HG02678 (cell line): ENCODE measurements around the gene IL33.
"Not testable (repeated sequence)": the region's sequence is repeated elsewhere in the genome, so short reads cannot be mapped to it uniquely, and the experiment has no call there.

Experiments used
- ATAC-seq: cut with Tn5 transposase; IDR thresholded peaks from one replicate; pipeline ENCODE4 v1.9.1; 2021; ENCODE audit warnings: mild to moderate bottlenecking, moderate library complexity; ENCODE audit not compliant: unreplicated experiment

Gene IL33, protein sequence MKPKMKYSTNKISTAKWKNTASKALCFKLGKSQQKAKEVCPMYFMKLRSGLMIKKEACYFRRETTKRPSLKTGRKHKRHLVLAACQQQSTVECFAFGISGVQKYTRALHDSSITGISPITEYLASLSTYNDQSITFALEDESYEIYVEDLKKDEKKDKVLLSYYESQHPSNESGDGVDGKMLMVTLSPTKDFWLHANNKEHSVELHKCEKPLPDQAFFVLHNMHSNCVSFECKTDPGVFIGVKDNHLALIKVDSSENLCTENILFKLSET

GRCh38 chr9:6215562-6215961 lies at the start of gene IL33:
Gene IL33, plus strand, starts transcription at chr9:6215807. Its CDS starts 25,888 bp downstream, at chr9:6241695.
- no peak for ATAC-seq

DNA sequence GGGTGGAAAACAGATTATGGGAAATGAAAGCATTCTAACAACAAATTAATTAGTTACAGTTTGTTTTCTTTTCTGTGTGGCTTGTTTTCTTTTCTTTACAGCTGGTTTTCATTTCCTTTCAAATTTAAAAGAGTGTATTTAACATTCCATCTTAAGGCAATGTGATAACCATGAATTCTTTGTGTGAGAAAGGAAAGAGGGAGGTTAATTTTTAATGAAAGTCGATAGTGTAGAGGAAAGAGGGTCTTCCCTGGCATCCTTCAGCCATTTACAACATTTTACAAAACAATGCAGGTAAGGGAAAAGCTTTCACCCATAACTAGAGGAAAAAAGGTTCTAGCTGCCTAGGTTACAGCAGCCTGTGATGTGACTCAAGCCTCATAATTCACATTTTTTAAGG lies 43.9 kb upstream of the IL33 start:
- no peak for ATAC-seq

GRCh38 chr9:6173914-6174313 lies 41.7 kb upstream of the IL33 start:
- ATAC-seq: no peak

GRCh38 chr9:6182549-6183226 lies 32.9 kb upstream of the IL33 start:
- not testable (repeated sequence) for ATAC-seq

DNA sequence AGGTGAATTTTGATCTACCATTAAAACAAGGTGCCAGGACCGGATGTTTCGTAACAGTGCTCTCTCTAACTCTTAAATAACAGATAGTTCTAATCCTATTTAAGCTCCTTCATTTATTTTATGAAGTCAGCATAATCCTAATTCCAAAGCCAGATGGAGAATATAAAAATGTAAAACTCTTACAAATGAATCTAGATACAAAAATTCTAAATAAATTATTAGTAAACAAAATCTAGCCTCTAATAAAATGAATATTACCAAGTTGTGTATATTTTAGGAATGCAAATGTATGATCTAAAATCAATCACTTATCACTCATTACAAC lies 32.4 kb upstream of the IL33 start:
- no peak for ATAC-seq

DNA sequence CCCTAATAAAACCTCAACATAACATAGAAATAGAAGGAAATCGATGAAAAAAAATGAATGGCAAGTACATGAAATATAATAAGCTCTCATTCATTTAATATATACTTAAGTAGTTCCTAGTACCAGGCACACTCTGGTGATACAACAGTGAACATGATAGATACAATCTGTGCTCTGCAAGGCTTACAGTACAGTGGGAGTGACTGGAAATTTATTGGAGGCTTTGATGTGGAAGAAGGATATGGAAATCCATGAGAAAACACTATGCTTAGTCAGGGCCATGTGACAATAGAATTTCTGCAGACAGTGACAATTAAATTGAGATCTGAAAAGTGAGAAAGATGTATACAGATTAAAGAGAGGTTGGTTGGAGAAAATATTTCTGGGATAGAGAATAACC lies 32.0 kb upstream of the IL33 start:
- no peak for ATAC-seq

DNA sequence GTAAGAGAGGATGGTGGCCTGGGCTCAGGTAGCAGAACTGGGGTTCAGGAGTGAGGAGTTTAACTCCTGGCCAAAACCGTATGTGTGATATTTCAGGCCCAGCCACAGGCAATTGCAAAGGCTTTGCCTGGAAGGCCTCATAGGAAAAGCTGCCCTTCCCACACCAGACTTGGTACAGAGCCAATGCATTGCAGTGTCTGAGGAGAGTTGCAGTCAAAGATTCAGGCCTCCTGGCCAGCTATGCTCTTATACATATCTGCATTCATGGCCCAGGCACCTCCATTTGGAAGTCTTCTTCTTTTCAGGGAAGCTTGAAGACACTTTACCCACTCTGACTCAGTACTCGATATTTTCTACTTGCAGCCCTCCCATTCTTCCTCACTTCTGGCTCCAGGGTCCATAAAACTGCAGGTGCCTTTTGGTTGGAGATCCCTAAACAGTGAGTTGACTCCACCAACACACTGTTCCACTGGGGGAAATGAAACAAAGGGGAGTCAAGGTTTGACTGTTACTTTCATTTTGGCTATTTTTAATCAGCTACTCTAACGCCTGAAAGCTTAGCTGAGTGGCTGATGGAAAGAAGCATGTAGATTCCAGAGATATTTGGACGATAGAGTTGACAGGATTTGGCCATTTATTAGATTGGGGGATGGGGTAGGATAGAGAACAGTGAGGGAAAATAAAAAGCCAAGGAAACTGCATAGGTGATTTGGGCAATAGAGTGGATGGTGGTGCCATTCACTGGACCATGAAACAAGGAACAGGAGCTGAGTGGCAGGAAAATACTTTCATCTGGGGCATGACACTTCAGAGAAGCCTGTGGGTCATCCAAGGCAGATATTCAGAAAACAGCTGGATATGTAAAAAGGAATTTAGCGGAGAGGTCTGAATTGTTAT lies 30.6 kb upstream of the IL33 start:
- peak; percentile 97 for ATAC-seq

GRCh38 chr9:6186691-6187090 lies 28.9 kb upstream of the IL33 start:
- ATAC-seq: no peak

GRCh38 chr9:6187272-6187671 lies 28.3 kb upstream of the IL33 start:
- no peak for ATAC-seq

DNA sequence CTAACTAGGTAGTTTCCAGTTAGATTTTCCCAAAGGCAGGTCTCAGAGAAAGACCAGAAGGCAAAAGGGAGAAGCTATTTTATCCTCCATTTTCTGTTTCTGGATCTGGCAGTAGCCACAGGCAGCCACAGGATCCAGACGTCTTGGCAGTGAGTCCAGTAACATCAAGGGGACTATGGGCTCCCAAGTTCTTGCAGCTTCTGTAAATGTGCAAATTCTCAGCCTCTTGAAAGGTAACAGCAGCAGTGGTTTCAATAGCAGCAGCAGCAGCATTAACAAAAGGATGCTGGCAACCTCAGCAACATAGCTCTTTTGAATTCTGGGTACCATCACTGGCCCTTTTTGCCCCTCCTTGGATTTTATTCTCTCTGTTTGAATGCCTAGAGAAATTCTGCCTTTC lies 27.1 kb upstream of the IL33 start:
- ATAC-seq: no peak

DNA sequence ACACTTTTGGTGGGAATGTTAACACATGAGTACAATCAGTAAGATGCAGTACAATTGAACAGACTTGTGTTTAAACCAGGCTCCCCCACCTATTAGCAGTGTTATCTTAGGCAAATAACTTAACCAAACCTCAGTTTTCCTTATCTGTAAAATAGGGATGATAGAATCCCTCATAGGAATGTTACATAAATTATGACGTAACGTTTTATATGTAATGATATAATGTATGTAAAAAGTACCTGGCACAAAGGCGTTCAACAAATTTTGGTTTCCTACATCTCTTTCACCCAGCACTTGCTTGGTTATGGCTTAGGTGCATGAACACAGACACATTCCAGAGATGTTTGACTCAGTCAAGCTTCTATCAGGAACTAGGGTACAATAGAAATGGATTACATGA lies 26.7 kb upstream of the IL33 start:
- ATAC-seq: no peak

- no peak for ATAC-seq
These were observed 20.7 kb upstream of the IL33 start for GRCh38 chr9:6194934-6195333.

GRCh38 chr9:6195714-6196360 lies 19.8 kb upstream of the IL33 start:
- ATAC-seq: no peak

DNA sequence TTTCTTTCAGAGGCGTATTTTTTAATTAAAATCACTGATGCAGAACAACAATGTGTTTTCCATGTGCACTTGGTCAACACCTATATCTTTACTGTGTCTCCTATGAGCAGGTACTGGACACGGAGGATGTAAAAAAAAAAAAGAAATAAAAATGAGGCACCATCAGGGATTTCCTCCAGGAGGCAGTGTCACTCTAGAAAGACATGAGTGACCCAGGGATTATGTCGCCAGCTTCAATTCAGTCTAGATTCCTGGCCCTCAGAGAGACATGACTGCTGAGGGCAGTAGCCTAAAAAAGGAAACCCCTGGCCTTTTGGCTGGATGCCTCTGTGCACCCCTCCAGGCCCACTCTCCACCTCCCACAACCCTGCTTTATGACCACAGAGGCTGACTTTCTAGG lies 18.3 kb upstream of the IL33 start:
- ATAC-seq: no peak

GRCh38 chr9:6198251-6198650 lies 17.4 kb upstream of the IL33 start:
- ATAC-seq: no peak

GRCh38 chr9:6199596-6199995 lies 16.0 kb upstream of the IL33 start:
- no peak for ATAC-seq

- no peak for ATAC-seq
These were observed 14.8 kb upstream of the IL33 start for GRCh38 chr9:6200761-6201160.

GRCh38 chr9:6209966-6210365 lies 5.6 kb upstream of the IL33 start:
- no peak for ATAC-seq

GRCh38 chr9:6212722-6213375 lies 2.8 kb upstream of the IL33 start:
- ATAC-seq: no peak

- no peak for ATAC-seq
These were observed 1.2 kb upstream of the IL33 start for GRCh38 chr9:6214434-6214833.

GRCh38 chr9:6214903-6215302 lies 704 bp upstream of the IL33 start:
- ATAC-seq: no peak
